Measurements from ENCODE around the gene OBSCN.

DNA sequence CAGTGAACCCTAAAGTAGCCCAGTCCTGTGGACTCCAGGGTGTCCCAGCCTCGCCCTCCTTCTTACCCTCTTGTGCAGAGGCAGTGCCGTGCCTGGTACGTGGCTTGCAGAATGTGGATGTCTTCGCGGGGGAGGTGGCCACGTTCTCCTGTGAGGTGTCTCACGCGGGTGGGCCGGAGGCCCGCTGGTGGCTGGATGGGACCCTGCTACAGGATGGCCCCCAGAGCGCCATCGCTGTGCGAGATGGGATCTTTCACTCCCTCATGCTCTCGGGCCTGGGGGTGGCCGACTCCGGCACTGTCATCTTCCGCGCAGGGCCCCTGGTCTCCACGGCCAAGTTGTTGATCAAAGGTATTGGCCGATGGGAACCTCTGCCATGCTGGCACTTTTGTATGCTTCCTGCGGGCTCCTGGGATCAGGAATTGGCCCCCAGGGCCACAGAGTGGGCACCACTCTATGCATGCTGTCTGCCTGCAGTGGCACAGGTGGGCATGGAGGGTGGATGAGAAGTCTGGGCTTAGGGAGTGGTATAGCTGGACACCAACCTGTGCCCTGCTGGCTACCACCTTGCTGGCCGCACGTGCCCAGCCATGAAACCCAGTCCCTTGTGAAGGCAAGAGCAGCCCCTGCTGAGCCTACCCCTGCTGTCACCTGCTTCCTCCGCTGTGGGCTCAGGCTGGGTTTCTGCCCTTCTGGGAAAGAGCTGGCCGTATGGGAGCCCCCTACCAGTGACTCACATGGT, 105.9 kb downstream of the OBSCN start:
- TF ChIP-seq, protein P1, sequence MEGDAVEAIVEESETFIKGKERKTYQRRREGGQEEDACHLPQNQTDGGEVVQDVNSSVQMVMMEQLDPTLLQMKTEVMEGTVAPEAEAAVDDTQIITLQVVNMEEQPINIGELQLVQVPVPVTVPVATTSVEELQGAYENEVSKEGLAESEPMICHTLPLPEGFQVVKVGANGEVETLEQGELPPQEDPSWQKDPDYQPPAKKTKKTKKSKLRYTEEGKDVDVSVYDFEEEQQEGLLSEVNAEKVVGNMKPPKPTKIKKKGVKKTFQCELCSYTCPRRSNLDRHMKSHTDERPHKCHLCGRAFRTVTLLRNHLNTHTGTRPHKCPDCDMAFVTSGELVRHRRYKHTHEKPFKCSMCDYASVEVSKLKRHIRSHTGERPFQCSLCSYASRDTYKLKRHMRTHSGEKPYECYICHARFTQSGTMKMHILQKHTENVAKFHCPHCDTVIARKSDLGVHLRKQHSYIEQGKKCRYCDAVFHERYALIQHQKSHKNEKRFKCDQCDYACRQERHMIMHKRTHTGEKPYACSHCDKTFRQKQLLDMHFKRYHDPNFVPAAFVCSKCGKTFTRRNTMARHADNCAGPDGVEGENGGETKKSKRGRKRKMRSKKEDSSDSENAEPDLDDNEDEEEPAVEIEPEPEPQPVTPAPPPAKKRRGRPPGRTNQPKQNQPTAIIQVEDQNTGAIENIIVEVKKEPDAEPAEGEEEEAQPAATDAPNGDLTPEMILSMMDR (IDR thresholded peaks at IDR 0.05) = no peak
- TF ChIP-seq EZH2 (IDR thresholded peaks at IDR 0.05; ENCODE audit: borderline replicate concordance, insufficient read depth, low read depth, low read length, poor library complexity, severe bottlenecking) = no peak
